Neural crest cell (in vitro differentiated cells): ENCODE measurements around the gene PTX4. TPM values are rescaled to one million over a fixed set of nuclear protein-coding genes. Genes with fewer than 3 reads are reported as not detected.

Source experiments
- DNase-seq: peaks from one replicate; pipeline ENCODE4 v3.0.0; 2021; ENCODE audit warnings: low read depth, mixed read lengths, low spot score
- H3K27ac Mint-ChIP-seq: one replicate; pipeline ENCODE4 v1.8.0; 2021; ENCODE audit warnings: mild to moderate bottlenecking, mixed read lengths; ENCODE audit not compliant: unreplicated experiment
- H3K27me3 Mint-ChIP-seq: 2 replicates; pipeline ENCODE4 v1.8.0; 2021; ENCODE audit warnings: low read depth, mild to moderate bottlenecking, mixed read lengths
- H3K36me3 Mint-ChIP-seq: 2 replicates; pipeline ENCODE4 v1.8.0; 2021; ENCODE audit warnings: low read depth, mild to moderate bottlenecking, mixed read lengths
- H3K4me1 Mint-ChIP-seq: 2 replicates; pipeline ENCODE4 v1.8.0; 2021; ENCODE audit warnings: mixed read lengths
- H3K4me3 Mint-ChIP-seq: one replicate; pipeline ENCODE4 v1.8.0; 2021; ENCODE audit warnings: mild to moderate bottlenecking, mixed read lengths
- H3K9me3 Mint-ChIP-seq: 2 replicates; pipeline ENCODE4 v1.8.0; 2021; ENCODE audit warnings: mixed read lengths
- total RNA-seq: library from RNA; stranded (reverse); gene quantifications from 2 replicates; pipeline ENCODE4 v1.2.1, GENCODE V29; 2021
- TF ChIP-seq, protein P1 (sequence below): fragments of 200-600 bp; sonication (generic); conservative IDR thresholded peaks from 2 replicates; pipeline ENCODE4 v1.5.0; 2021; ENCODE audit warnings: antibody characterized with exemption, mild to moderate bottlenecking

PTX4 gene
- total RNA-seq, 1 donor from 2014 or later, result 0.28 TPM

DNA sequence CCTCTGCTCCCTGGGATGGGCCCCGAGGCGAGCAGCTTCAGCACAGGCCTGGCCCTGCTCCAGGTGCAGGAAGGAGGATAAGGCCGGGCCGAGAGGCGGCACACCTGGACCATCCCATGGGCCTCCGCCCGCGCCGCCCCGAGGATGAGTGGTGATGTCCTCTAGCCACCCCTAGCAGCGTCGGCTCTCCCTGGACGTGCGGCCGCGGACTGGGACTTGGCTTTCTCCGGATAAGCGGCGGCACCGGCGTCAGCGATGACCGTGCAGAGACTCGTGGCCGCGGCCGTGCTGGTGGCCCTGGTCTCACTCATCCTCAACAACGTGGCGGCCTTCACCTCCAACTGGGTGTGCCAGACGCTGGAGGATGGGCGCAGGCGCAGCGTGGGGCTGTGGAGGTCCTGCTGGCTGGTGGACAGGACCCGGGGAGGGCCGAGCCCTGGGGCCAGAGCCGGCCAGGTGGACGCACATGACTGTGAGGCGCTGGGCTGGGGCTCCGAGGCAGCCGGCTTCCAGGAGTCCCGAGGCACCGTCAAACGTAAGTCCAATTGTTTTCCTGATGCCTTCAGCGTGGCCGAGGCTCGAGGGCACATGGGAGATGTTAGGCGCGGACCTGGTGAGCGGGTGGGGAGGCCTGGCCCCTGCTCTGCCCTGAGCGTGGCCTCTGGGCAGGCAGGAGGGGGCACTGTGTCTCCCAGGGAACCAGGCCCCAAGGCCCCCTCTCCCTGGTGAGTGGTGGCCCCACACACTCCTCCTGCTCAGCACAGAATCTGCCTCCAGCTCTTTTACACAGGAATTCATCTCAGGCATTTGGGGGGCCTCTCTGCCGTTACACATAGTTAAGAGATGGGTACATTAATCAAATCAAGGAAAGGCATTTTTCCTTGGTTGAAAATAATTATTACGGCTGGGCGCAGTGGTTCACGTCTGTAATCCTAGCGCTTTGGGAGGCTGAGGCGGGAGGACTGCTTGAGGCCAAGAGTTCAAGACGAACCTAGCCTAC lies 45.6 kb upstream of the PTX4 start:
- no peaks in the 10 kb centered on the region for H3K36me3 Mint-ChIP-seq

DNA sequence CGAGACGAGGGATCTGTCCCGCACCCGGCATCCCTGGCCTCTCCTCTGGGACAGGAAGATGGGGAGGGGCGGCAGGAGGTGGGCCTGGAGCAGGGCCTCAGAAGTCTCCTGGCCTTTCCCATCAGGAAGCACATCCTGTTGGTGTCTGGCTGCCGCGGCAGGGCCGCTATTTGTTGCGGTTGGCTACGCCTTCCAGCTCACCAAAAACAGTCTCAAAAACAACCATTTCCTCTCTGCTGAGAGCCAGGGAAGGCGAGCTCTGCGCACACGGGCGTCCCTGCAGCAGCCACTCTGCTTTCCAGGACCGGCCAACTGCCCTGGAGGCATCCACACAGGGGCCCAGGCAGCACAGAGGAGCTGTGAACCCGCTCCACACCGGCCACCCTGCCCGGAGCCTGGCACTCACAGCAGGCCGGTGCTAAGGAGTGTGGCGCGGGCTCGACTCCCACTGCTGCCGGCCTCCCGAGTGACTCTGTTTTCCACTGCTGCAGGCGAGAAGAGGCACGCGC lies 44.8 kb upstream of the PTX4 start, which contains the start of gene TMEM204:
Gene TMEM204 (plus strand): TSS at position 224 of the 509 bp plus-strand sequence. CDS start 610 bp downstream, outside the sequence.
- peaks cover 5% of the 10 kb centered on the region for H3K4me1 Mint-ChIP-seq
- no peaks in the 10 kb centered on the region for H3K36me3 Mint-ChIP-seq
- no peak within 1 kb of the TSS for H3K27ac Mint-ChIP-seq

More for the DNA sequence above, 45.6 kb upstream of the PTX4 start:
- Mint-ChIP-seq H3K27ac (no peak overlapping the region), H3K4me1 (peaks cover 4% of the 10 kb centered on the region), H3K4me3 (peak overlapping the region; percentile 41), H3K27me3 (no peaks in the 10 kb centered on the region), H3K9me3 (no peaks in the 10 kb centered on the region)
- no peak for DNase-seq
- TF ChIP-seq, protein P1, sequence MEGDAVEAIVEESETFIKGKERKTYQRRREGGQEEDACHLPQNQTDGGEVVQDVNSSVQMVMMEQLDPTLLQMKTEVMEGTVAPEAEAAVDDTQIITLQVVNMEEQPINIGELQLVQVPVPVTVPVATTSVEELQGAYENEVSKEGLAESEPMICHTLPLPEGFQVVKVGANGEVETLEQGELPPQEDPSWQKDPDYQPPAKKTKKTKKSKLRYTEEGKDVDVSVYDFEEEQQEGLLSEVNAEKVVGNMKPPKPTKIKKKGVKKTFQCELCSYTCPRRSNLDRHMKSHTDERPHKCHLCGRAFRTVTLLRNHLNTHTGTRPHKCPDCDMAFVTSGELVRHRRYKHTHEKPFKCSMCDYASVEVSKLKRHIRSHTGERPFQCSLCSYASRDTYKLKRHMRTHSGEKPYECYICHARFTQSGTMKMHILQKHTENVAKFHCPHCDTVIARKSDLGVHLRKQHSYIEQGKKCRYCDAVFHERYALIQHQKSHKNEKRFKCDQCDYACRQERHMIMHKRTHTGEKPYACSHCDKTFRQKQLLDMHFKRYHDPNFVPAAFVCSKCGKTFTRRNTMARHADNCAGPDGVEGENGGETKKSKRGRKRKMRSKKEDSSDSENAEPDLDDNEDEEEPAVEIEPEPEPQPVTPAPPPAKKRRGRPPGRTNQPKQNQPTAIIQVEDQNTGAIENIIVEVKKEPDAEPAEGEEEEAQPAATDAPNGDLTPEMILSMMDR, result no peak

DNA sequence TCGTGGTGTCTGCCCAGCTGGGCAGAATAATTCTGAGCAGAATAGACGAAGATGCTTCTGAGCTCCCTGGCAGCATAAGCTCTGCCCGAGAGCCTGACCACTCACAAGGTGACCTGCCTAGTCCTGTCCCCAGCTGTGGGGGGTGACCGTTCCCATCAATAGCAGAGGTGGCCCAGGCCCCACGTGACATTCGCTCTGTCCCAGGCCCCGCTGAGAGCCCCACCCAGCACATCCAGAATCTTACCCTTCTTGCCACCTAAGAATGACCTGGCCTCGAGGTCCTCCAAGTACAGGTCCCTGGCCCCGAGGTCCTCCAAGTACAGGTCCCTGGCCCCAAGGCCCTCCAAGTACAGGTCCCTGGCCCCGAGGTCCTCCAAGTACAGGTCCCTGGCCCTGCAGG lies 44.0 kb upstream of the PTX4 start:
- no peaks in the 10 kb centered on the region for H3K9me3 Mint-ChIP-seq
- no peak overlapping the region for H3K27ac Mint-ChIP-seq

More for the DNA sequence above, 44.8 kb upstream of the PTX4 start, which contains the start of gene TMEM204:
- no peak for DNase-seq
- no peaks in the 10 kb centered on the region for H3K9me3 Mint-ChIP-seq
- H3K4me3 Mint-ChIP-seq, result no peak within 1 kb of the TSS
- H3K27me3 Mint-ChIP-seq, result no peaks in the 10 kb centered on the region
- TF ChIP-seq, protein P1, result no peak

DNA sequence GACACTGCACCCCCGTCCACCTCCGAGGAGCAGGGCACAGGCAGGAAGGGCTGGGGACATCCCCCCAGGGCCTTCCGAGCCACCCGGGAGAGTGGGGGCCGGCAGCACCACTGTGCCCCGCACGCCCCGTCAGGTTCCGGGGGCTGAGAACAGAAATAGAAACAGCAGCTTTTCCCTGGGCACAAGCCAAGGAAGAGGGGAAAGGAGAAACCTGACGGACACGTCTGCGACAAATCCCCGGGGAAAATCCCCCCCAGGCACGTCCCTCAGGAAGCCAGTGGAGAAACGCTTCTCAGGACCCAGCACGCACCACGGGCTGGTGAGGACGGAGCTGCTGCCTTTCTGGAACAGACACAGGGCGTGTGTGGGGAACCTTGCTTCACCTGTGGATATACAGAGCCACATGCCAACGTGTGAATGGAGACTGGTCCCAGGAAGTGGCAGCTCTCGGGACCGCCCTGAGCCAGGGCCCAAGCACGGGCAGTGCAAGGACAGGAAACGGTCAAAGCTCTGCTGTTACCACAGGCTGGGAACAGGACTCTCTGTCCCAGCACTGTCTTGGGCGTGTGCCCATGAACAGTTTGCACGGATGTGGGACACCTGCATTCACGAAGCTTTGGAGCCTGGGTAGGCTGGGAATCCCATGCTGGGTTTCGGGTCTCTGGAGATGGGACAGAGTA lies 43.5 kb upstream of the PTX4 start:
- DNase-seq, result no peak
- peaks cover 9% of the 10 kb centered on the region for H3K4me1 Mint-ChIP-seq
- TF ChIP-seq, protein P1, result no peak
- no peaks in the 10 kb centered on the region for H3K27me3 Mint-ChIP-seq
- no peak overlapping the region for H3K27ac Mint-ChIP-seq
- no peaks in the 10 kb centered on the region for H3K36me3 Mint-ChIP-seq
- no peak overlapping the region for H3K4me3 Mint-ChIP-seq
- H3K9me3 Mint-ChIP-seq, result no peaks in the 10 kb centered on the region

More for the DNA sequence above, 44.0 kb upstream of the PTX4 start:
- Mint-ChIP-seq H3K27me3 (no peaks in the 10 kb centered on the region), H3K4me1 (peaks cover 9% of the 10 kb centered on the region), H3K36me3 (no peaks in the 10 kb centered on the region), H3K4me3 (no peak overlapping the region)
- TF ChIP-seq, protein P1, result no peak
- DNase-seq, result no peak

DNA sequence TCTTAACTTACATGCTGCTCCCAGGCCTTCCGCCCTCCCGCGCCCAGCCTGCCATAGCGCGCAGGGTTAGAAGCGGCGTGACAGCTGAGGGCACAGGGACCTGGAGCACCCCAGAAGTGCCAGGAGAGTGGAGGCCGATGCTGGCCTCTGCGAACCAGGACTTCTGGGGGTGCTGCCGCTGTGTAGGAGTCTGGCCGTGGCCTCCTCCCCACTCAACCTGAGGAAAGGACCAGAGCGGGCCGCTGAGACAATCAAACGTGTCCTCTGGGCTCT lies 42.8 kb upstream of the PTX4 start:
- no peak overlapping the region for H3K4me3 Mint-ChIP-seq
- H3K9me3 Mint-ChIP-seq, result no peaks in the 10 kb centered on the region
- no peak for DNase-seq
- TF ChIP-seq, protein P1, result no peak
- H3K27ac Mint-ChIP-seq, result no peak overlapping the region
- H3K27me3 Mint-ChIP-seq, result no peaks in the 10 kb centered on the region
- H3K4me1 Mint-ChIP-seq, result peaks cover 9% of the 10 kb centered on the region
- H3K36me3 Mint-ChIP-seq, result no peaks in the 10 kb centered on the region
